HG02759 (cell line): ENCODE measurements around the gene CD44.
A peak's percentile ranks its signal among the peaks of the same experiment; 100 is the strongest.

ENCODE experiments used
- ATAC-seq: cut with Tn5 transposase; IDR thresholded peaks from one replicate; pipeline ENCODE4 v1.9.1; 2021; ENCODE audit warnings: mild to moderate bottlenecking, moderate library complexity; ENCODE audit not compliant: unreplicated experiment

CD44 gene

GRCh38 chr11:35136311-35136710, 2.7 kb upstream of the CD44 start:
- no peak for ATAC-seq

- ATAC-seq: no peak
Observed at GRCh38 chr11:35138058-35138457, 913 bp upstream of the CD44 start.

- no peak for ATAC-seq
Observed at GRCh38 chr11:35138606-35138942, 397 bp upstream of the CD44 start.

- no peak for ATAC-seq
Observed at GRCh38 chr11:35139722-35140282, 831 bp downstream of the CD44 start.

- no peak for ATAC-seq
Observed at GRCh38 chr11:35141071-35141470, 2.1 kb downstream of the CD44 start.

GRCh38 chr11:35141571-35141971, 2.6 kb downstream of the CD44 start:
- ATAC-seq: no peak

- no peak for ATAC-seq
Observed at GRCh38 chr11:35142481-35143075, 3.6 kb downstream of the CD44 start.

GRCh38 chr11:35143297-35144135, 4.5 kb downstream of the CD44 start:
- ATAC-seq: no peak

- ATAC-seq: peak; percentile 45
Observed at GRCh38 chr11:35144136-35144741, 5.3 kb downstream of the CD44 start.

GRCh38 chr11:35144806-35145205, 5.8 kb downstream of the CD44 start:
- ATAC-seq: no peak

GRCh38 chr11:35145271-35145670, 6.3 kb downstream of the CD44 start:
- ATAC-seq: peak; percentile 55

- peak; percentile 37 for ATAC-seq
Observed at GRCh38 chr11:35146074-35146521, 7.1 kb downstream of the CD44 start.

GRCh38 chr11:35146711-35147110, 7.7 kb downstream of the CD44 start:
- ATAC-seq: no peak

GRCh38 chr11:35147235-35147634, 8.3 kb downstream of the CD44 start:
- ATAC-seq: no peak

- ATAC-seq: no peak
Observed at GRCh38 chr11:35148163-35148837, 9.3 kb downstream of the CD44 start.

- no peak for ATAC-seq
Observed at GRCh38 chr11:35150454-35150853, 11.5 kb downstream of the CD44 start.

GRCh38 chr11:35151241-35151640, 12.3 kb downstream of the CD44 start:
- no peak for ATAC-seq

GRCh38 chr11:35151683-35152280, 12.8 kb downstream of the CD44 start:
- ATAC-seq: no peak

GRCh38 chr11:35152575-35152974, 13.6 kb downstream of the CD44 start:
- no peak for ATAC-seq

GRCh38 chr11:35153280-35153679, 14.3 kb downstream of the CD44 start:
- no peak for ATAC-seq

GRCh38 chr11:35154952-35155351, 16.0 kb downstream of the CD44 start:
- no peak for ATAC-seq
